ENCODE measurements around the gene B4GALT7.
A peak's percentile ranks its signal among the peaks of the same experiment; 100 is the strongest.

B4GALT7 gene

DNA sequence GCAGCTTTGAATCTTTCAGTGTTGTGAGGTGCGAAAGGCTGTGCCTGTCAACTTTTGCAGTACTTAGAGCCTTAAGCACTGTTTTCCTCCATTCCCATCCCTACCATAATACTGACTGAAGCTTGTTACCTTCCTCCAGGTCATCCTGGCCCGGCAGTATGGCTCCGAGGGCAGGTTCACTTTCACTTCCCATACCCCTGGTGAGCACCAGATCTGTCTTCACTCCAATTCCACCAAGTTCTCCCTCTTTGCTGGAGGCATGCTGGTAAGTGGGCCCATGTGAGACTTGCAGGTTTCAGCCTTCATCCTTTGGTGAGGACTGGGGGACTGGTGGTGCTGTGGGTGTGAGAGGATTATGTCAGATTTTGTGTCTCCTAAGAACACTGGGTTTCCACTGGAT is 6.4 kb upstream of the B4GALT7 start:
- DNase-seq: no peak

GRCh38 chr5:177594071-177594470 is 5.9 kb upstream of the B4GALT7 start:
- DNase-seq: no peak

DNA sequence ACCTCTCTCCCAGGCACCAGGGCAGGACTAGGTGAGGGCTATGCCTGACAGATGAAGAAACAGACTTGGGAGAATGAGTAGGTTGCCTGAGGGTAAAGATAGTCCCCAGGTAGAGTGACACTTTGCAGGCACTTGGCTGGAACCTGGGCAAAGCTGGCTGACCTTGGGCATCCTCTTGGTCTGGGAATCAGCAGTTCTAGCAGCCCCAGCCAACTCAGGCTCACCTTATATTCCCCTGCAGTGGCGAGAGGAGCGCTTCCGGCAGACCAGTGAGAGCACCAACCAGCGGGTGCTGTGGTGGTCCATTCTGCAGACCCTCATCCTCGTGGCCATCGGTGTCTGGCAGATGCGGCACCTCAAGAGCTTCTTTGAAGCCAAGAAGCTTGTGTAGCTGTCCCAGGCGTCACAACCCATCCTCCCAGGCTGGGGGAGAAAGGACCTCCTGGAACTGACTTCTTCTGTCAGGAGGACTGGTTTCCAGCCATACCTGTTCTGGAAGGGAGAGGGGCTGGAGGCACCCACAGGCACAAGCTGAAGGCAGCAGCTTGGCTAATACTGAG is 4.8 kb upstream of the B4GALT7 start:
- DNase-seq: no peak

GRCh38 chr5:177595991-177596774 is 3.7 kb upstream of the B4GALT7 start:
- no peak for DNase-seq

GRCh38 chr5:177596775-177597238 is 3.1 kb upstream of the B4GALT7 start:
- no peak for DNase-seq

DNA sequence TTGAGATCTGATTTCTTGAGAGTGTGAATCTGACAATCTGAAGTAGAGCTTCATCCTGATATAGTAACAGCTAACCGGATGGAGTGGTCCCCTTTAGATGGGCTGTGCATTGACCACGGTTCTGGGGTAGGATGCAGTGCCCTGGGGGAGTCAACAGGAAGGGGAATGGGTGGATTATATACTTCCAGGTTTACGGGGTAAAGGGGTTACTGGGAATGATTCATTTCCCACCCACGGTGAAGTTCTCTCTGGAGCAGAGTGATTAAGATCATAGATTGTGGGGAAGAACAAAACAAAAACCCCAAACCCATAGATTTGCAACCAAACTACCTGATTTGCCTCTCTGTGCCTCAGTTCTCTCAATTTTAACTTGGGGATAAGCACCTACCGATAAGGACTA is 1.5 kb upstream of the B4GALT7 start:
- no peak for DNase-seq

DNA sequence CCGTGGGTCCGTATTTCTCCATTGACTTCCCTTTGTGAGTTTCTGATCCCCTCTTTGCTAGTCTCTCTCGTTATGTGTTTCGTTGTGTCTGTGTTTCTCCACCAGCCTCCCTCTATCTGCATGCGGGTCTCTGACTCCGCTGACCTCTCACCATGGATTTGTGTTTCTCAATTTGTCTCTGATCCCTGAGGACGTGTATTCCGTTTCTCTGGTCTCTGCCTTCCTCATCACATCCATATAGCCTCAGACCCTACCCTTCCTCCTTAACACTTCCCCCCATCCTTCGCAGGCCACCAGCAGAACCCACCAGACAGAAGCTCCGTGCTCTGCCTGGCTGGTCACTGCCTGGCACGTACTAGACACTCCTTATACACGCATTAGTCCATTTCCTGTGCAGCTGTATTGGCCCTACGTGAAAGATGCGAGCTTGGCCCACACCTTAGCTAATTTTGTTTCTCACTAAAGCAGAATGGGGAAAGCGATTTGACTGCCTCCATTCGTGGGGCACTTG is 631 bp downstream of the B4GALT7 start:
- peak in 4 of 56 donors; percentile 16 to 56 (median 40) for DNase-seq

- no peak for DNase-seq
Measured at GRCh38 chr5:177601126-177601525, 1.2 kb downstream of the B4GALT7 start.

GRCh38 chr5:177601577-177602457 is 1.9 kb downstream of the B4GALT7 start:
- DNase-seq: no peak

DNA sequence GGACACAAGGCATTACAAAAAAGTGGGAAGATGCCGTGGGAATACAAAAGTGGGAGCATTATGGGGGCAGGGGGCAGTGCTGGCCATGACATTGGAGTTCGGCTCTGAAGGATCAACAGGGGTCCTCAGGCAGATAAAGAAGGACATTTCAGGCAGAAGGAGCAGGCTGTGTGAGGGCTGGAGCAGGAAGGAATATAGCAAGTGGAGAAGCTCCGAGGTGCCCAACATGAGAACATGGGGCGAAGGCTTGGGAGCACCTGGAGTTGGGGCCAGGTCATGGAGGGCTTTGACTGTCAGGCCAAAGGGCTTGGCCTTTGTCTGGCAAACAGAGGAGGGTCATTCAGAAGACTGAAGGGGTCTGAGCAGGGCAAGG is 2.5 kb downstream of the B4GALT7 start:
- DNase-seq: no peak

DNA sequence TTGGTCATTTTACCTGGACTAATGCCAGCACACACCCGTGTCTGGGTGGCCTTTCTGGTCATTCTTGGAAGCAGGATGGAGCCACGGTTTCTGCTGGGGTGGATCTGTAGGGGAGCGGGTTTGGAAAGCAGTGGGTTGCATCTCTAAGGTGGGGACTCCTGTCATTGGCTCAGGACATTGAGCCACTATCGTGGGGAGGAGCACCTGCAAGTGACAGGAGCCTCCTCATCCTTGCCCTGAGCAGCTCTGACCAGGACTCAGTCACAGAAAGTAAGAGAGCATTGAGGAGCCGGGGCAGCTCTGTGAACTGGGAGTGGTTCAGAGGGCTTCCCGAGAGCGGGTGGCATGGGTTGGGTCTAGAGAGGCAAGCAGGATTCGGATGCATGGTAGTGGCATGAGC is 3.7 kb downstream of the B4GALT7 start:
- no peak for DNase-seq

DNA sequence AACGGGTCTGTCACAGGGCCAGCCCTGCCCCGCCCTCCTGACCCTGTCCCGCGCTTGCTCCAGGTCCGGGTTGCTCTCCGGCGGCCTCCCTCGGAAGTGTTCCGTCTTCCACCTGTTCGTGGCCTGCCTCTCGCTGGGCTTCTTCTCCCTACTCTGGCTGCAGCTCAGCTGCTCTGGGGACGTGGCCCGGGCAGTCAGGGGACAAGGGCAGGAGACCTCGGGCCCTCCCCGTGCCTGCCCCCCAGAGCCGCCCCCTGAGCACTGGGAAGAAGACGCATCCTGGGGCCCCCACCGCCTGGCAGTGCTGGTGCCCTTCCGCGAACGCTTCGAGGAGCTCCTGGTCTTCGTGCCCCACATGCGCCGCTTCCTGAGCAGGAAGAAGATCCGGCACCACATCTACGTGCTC is 4.2 kb downstream of the B4GALT7 start:
- DNase-seq: no peak

- DNase-seq: no peak
Measured at GRCh38 chr5:177604656-177605055, 4.7 kb downstream of the B4GALT7 start.

- no peak for DNase-seq
Measured at GRCh38 chr5:177605078-177605477, 5.1 kb downstream of the B4GALT7 start.

GRCh38 chr5:177605667-177606066 is 5.7 kb downstream of the B4GALT7 start:
- no peak for DNase-seq

DNA sequence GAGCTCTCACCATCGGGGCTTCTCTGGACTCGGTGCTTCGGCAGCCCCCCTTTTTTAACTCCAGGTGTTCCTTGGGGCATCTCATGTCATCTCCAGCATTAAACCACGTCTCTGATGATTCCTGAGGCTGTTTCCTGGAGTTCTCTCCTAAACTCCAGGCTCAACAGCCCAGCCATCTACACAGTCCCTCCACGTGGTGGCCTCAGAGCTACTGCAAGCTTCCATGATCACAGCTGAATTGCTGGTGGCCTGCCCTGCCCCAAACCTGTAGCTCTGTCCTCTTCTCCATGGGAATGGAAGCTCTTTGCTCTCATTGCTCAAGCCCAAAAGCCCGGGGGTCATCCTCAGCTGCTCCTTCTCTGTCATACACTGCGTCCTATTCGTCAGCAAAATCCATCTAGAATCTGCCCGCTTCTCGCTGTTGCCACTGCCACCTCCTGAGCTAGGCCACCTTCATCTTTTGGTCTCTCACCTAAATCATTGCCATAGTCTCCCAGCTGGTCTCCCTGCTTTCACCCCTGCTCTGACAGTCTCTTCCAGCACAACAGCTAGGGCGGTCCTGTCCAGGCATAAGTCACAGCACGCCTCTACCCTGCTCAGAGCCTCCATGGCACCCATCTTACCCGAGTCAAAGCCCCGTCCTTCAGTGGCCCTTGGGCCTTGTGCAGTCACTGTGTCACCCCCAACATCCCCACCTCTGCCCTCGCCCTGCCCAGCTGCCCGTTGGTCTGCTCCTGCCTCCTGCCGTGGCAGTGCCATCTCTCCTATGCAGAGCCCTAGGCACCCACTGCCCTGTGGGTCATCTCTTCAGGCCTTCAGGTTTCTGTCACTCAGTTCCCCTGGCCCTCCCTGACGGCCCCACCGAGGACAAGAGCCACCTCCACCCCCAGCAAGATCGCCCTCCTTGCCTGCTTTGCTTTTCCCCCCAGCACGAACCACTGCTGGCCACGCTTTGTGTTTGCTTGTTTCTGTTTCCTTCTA is 6.4 kb downstream of the B4GALT7 start:
- DNase-seq: no peak

DNA sequence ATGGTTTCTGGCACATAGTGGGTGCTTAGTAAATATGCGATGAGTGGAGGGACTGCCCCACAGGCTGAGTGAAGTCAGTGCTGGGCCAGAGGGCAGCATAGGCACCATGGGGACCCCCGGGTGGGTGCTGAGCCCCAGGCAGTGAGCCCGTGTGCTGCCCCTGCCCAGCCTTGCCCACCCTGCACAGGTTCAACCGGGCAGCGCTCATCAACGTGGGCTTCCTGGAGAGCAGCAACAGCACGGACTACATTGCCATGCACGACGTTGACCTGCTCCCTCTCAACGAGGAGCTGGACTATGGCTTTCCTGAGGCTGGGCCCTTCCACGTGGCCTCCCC is 7.2 kb downstream of the B4GALT7 start:
- no peak for DNase-seq

DNA sequence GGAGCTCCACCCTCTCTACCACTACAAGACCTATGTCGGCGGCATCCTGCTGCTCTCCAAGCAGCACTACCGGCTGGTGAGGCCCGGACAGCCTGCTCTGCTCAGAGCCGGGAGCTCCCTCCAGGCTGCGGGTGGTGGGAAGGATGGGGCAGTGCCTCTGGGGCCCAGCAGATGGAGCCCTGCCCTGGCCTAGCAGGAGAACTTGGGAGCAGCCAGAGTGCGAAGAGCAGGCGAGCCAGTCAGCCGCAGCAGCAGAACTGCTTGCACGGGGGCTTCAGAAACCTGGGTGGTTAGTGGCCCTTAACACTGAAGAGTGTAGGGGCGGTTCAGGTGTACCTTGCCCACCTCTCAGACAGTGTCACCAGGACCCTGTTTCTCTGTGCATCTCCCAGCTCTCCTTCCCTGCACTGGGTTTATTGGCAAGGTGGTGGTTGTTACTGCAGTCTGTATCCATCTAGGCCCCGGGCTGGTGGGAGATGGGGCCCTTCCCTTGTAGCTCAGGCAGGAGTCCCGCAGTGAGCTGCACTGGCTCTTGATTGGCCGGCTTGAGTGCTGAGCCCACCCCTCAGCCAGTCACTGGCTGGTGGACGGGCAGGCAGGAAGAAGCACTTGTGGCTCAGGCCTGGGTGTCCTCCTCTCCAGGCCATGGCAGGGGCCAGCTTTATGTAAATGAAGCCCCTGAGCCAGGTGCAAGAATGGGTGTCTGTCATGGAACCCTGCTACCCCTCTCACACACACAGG is 7.7 kb downstream of the B4GALT7 start:
- peak in 47 of 56 donors; percentile 15 to 81 (median 48) for DNase-seq

DNA sequence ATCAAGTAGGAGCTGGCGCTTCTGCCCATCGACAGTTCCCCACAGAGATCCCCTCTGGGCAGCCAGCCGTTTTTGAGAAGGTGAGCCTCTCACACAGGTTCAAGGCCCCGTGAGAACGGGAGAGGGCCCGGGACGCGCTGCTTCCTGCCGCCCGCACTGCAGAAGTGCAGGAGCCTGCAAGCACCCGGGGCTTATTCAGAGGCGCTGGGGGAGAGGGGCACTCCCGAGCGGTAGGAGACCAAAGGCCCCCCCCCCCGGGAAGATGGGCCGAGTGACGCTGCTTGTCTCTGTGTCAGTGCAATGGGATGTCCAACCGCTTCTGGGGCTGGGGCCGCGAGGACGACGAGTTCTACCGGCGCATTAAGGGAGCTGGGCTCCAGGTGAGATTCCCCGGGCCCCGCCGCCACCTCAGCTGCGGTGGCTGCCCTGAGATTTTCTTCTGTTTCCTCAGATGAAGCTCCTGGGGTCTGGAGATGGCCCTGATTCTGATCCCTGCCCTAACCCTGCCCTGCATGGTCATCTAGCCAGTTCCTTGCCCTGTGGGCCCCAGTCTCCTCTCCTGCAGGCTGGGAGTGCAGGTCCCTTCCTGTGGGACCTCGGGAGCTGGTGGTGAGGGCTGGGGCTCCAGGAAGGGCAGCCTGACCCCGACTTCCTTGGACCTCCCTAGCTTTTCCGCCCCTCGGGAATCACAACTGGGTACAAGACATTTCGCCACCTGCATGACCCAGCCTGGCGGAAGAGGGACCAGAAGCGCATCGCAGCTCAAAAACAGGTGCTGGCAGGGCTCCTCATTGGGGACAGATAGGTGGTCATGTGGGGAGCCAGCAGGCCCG is 8.5 kb downstream of the B4GALT7 start:
- no peak for DNase-seq

All from amygdala (tissue), 56 donors.